Activated naive CD8-positive, alpha-beta T cell treated with anti-CD3 and anti-CD28 coated beads, Interleukin-2, amount 50 U/mL, for 24 hours (primary cell): ENCODE measurements around the gene SRRM4.
"Not testable (repeated sequence)": the region's sequence is repeated elsewhere in the genome, so short reads cannot be mapped to it uniquely, and the experiment has no call there.

ENCODE experiments used
- ATAC-seq: fragments of 150-1000 bp; cut with Tn5 transposase; one replicate; pipeline ENCODE4 v1.10.0; 2021
- DNase-seq: peaks from one replicate; pipeline ENCODE4 v3.0.0; 2021
- H3K27ac Mint-ChIP-seq: one replicate; pipeline ENCODE4 v1.8.0; 2021; ENCODE audit warnings: mild to moderate bottlenecking, mixed read lengths
- H3K27me3 Mint-ChIP-seq: one replicate; pipeline ENCODE4 v1.8.0; 2021; ENCODE audit warnings: mixed read lengths
- H3K36me3 Mint-ChIP-seq: one replicate; pipeline ENCODE4 v1.8.0; 2021; ENCODE audit warnings: low read depth, mixed read lengths
- H3K4me1 Mint-ChIP-seq: one replicate; pipeline ENCODE4 v1.8.0; 2021; ENCODE audit warnings: mixed read lengths
- H3K4me3 Mint-ChIP-seq: one replicate; pipeline ENCODE4 v1.8.0; 2021; ENCODE audit warnings: mild to moderate bottlenecking, moderate library complexity, mixed read lengths
- H3K9me3 Mint-ChIP-seq: one replicate; pipeline ENCODE4 v1.8.0; 2021; ENCODE audit warnings: mixed read lengths

The SRRM4 gene

GRCh38 chr12:119024356-119024755 lies 43.0 kb downstream of the SRRM4 start:
- Mint-ChIP-seq H3K4me1 (no peaks in the 10 kb centered on the region), H3K9me3 (peaks cover 12% of the 10 kb centered on the region), H3K27me3 (peaks cover 5% of the 10 kb centered on the region), H3K36me3 (no peaks in the 10 kb centered on the region), H3K4me3 (no peak overlapping the region), H3K27ac (no peak overlapping the region)
- no peak for ATAC-seq
- DNase-seq = no peak

GRCh38 chr12:119025786-119026185 lies 44.4 kb downstream of the SRRM4 start:
- H3K9me3 Mint-ChIP-seq = peaks cover 9% of the 10 kb centered on the region
- H3K4me1 Mint-ChIP-seq = no peaks in the 10 kb centered on the region
- H3K27ac Mint-ChIP-seq = no peak overlapping the region
- H3K4me3 Mint-ChIP-seq = no peak overlapping the region
- no peaks in the 10 kb centered on the region for H3K27me3 Mint-ChIP-seq
- H3K36me3 Mint-ChIP-seq = no peaks in the 10 kb centered on the region
- DNase-seq (no peak), ATAC-seq (no peak)

- not testable (repeated sequence) for H3K4me3 Mint-ChIP-seq, DNase-seq, H3K4me1 Mint-ChIP-seq, H3K36me3 Mint-ChIP-seq, H3K27ac Mint-ChIP-seq, H3K27me3 Mint-ChIP-seq, ATAC-seq
- peaks cover 13% of the 10 kb centered on the region for H3K9me3 Mint-ChIP-seq
Observed at GRCh38 chr12:119033332-119033731, 52.0 kb downstream of the SRRM4 start.

- peaks cover 2% of the 10 kb centered on the region for H3K9me3 Mint-ChIP-seq
- no peak overlapping the region for H3K27ac Mint-ChIP-seq
- no peaks in the 10 kb centered on the region for H3K4me1 Mint-ChIP-seq
- peaks cover 3% of the 10 kb centered on the region for H3K27me3 Mint-ChIP-seq
- H3K36me3 Mint-ChIP-seq = no peaks in the 10 kb centered on the region
- no peak for ATAC-seq
- peak; percentile 18 for DNase-seq
- H3K4me3 Mint-ChIP-seq = no peak overlapping the region
Observed at GRCh38 chr12:119036878-119037825, 55.8 kb downstream of the SRRM4 start.

- ATAC-seq = no peak
- no peak for DNase-seq
- Mint-ChIP-seq H3K4me1 (no peaks in the 10 kb centered on the region), H3K27me3 (peaks cover 2% of the 10 kb centered on the region), H3K27ac (no peak overlapping the region), H3K9me3 (peaks cover 4% of the 10 kb centered on the region), H3K4me3 (no peak overlapping the region), H3K36me3 (no peaks in the 10 kb centered on the region)
Observed at GRCh38 chr12:119044094-119044493, 62.8 kb downstream of the SRRM4 start.

- no peak overlapping the region for H3K4me3 Mint-ChIP-seq
- H3K27me3 Mint-ChIP-seq = peaks cover 2% of the 10 kb centered on the region
- H3K27ac Mint-ChIP-seq = no peak overlapping the region
- H3K36me3 Mint-ChIP-seq = no peaks in the 10 kb centered on the region
- DNase-seq = no peak
- H3K4me1 Mint-ChIP-seq = no peaks in the 10 kb centered on the region
- H3K9me3 Mint-ChIP-seq = peaks cover 5% of the 10 kb centered on the region
- no peak for ATAC-seq
Observed at GRCh38 chr12:119047641-119048040, 66.3 kb downstream of the SRRM4 start.

GRCh38 chr12:119050663-119051062 lies 69.3 kb downstream of the SRRM4 start:
- DNase-seq = no peak
- peaks cover 5% of the 10 kb centered on the region for H3K9me3 Mint-ChIP-seq
- H3K27me3 Mint-ChIP-seq = no peaks in the 10 kb centered on the region
- no peaks in the 10 kb centered on the region for H3K36me3 Mint-ChIP-seq
- no peak overlapping the region for H3K27ac Mint-ChIP-seq
- H3K4me3 Mint-ChIP-seq = no peak overlapping the region
- no peak for ATAC-seq
- no peaks in the 10 kb centered on the region for H3K4me1 Mint-ChIP-seq

- Mint-ChIP-seq H3K4me1 (no peaks in the 10 kb centered on the region), H3K27ac (no peak overlapping the region), H3K4me3 (no peak overlapping the region), H3K36me3 (no peaks in the 10 kb centered on the region), H3K9me3 (peaks cover 5% of the 10 kb centered on the region), H3K27me3 (no peaks in the 10 kb centered on the region)
- no peak for DNase-seq
- no peak for ATAC-seq
Observed at GRCh38 chr12:119051474-119051873, 70.1 kb downstream of the SRRM4 start.

- ATAC-seq = no peak
- Mint-ChIP-seq H3K27me3 (no peaks in the 10 kb centered on the region), H3K36me3 (no peaks in the 10 kb centered on the region), H3K9me3 (peaks cover 5% of the 10 kb centered on the region), H3K4me3 (no peak overlapping the region), H3K27ac (no peak overlapping the region), H3K4me1 (no peaks in the 10 kb centered on the region)
- DNase-seq = no peak
Observed at GRCh38 chr12:119052001-119052400, 70.7 kb downstream of the SRRM4 start.

- H3K9me3 Mint-ChIP-seq = peaks cover 4% of the 10 kb centered on the region
- no peak overlapping the region for H3K27ac Mint-ChIP-seq
- no peaks in the 10 kb centered on the region for H3K27me3 Mint-ChIP-seq
- DNase-seq (no peak), ATAC-seq (no peak)
- H3K4me1 Mint-ChIP-seq = no peaks in the 10 kb centered on the region
- H3K36me3 Mint-ChIP-seq = no peaks in the 10 kb centered on the region
- no peak overlapping the region for H3K4me3 Mint-ChIP-seq
Observed at GRCh38 chr12:119055977-119056376, 74.6 kb downstream of the SRRM4 start.

- no peak overlapping the region for H3K4me3 Mint-ChIP-seq
- ATAC-seq = no peak
- no peak overlapping the region for H3K27ac Mint-ChIP-seq
- peak; percentile 22 for DNase-seq
- H3K36me3 Mint-ChIP-seq = no peaks in the 10 kb centered on the region
- no peaks in the 10 kb centered on the region for H3K4me1 Mint-ChIP-seq
- H3K9me3 Mint-ChIP-seq = peaks cover 6% of the 10 kb centered on the region
- H3K27me3 Mint-ChIP-seq = no peaks in the 10 kb centered on the region
Observed at GRCh38 chr12:119060847-119061796, 79.8 kb downstream of the SRRM4 start.

- H3K9me3 Mint-ChIP-seq = no peaks in the 10 kb centered on the region
- no peaks in the 10 kb centered on the region for H3K36me3 Mint-ChIP-seq
- H3K4me3 Mint-ChIP-seq = no peak overlapping the region
- no peak for DNase-seq
- no peaks in the 10 kb centered on the region for H3K4me1 Mint-ChIP-seq
- H3K27ac Mint-ChIP-seq = no peak overlapping the region
- H3K27me3 Mint-ChIP-seq = no peaks in the 10 kb centered on the region
- no peak for ATAC-seq
Observed at GRCh38 chr12:119068129-119068856, 87.0 kb downstream of the SRRM4 start.

- no peaks in the 10 kb centered on the region for H3K27me3 Mint-ChIP-seq
- no peak overlapping the region for H3K27ac Mint-ChIP-seq
- DNase-seq = no peak
- H3K4me3 Mint-ChIP-seq = no peak overlapping the region
- no peaks in the 10 kb centered on the region for H3K9me3 Mint-ChIP-seq
- no peaks in the 10 kb centered on the region for H3K4me1 Mint-ChIP-seq
- no peaks in the 10 kb centered on the region for H3K36me3 Mint-ChIP-seq
- no peak for ATAC-seq
Observed at GRCh38 chr12:119069147-119069642, 87.9 kb downstream of the SRRM4 start.

GRCh38 chr12:119071176-119071575 lies 89.8 kb downstream of the SRRM4 start:
- ATAC-seq (no peak), DNase-seq (no peak)
- H3K27me3 Mint-ChIP-seq = no peaks in the 10 kb centered on the region
- no peaks in the 10 kb centered on the region for H3K4me1 Mint-ChIP-seq
- no peaks in the 10 kb centered on the region for H3K9me3 Mint-ChIP-seq
- no peak overlapping the region for H3K4me3 Mint-ChIP-seq
- no peak overlapping the region for H3K27ac Mint-ChIP-seq
- no peaks in the 10 kb centered on the region for H3K36me3 Mint-ChIP-seq
